ENCODE measurements around the gene DPP10. TPM values are rescaled to one million over a fixed set of nuclear protein-coding genes. Genes with fewer than 3 reads are reported as not detected.

The DPP10 gene
- total RNA-seq, 1 donor from 2014 or later = 6.5 TPM

GRCh38 chr2:115782286-115782685, 1339.8 kb downstream of the DPP10 start:
- Mint-ChIP-seq H3K9me3 (no peaks in the 10 kb centered on the region), H3K4me3 (no peak overlapping the region), H3K27me3 (ENCODE audit: insufficient read depth, low read depth) (no peaks in the 10 kb centered on the region), H3K36me3 (peaks cover under 1% of the 10 kb centered on the region), H3K27ac (no peak overlapping the region), H3K4me1 (no peaks in the 10 kb centered on the region)
- no peak for TF ChIP-seq CTCF (IDR thresholded peaks at IDR 0.05)
- no peak for TF ChIP-seq EZH2phosphoT487 (IDR thresholded peaks at IDR 0.05)
- no peak for TF ChIP-seq EZH2 (IDR thresholded peaks at IDR 0.05)
- no peak for DNase-seq (ENCODE audit: low spot score)
- no peaks in the 10 kb centered on the region for H3K27me3 ChIP-seq
- H3K4me2 ChIP-seq = no peak overlapping the region
- no peaks in the 10 kb centered on the region for H3F3A ChIP-seq (ENCODE audit: low read depth)
- H3K9ac ChIP-seq = no peak overlapping the region
- H3K4me3 ChIP-seq = no peak overlapping the region
- no peak overlapping the region for H3K27ac ChIP-seq
- no peaks in the 10 kb centered on the region for H4K20me1 ChIP-seq (ENCODE audit: low read depth)
- no peaks in the 10 kb centered on the region for H3K9me3 ChIP-seq (ENCODE audit: low read depth)
- no peaks in the 10 kb centered on the region for H3K79me2 ChIP-seq (ENCODE audit: low read depth)
- no peaks in the 10 kb centered on the region for H3K4me1 ChIP-seq
- no peaks in the 10 kb centered on the region for H3K36me3 ChIP-seq
- no peak overlapping the region for H2AFZ ChIP-seq (replicated peaks)

DNA sequence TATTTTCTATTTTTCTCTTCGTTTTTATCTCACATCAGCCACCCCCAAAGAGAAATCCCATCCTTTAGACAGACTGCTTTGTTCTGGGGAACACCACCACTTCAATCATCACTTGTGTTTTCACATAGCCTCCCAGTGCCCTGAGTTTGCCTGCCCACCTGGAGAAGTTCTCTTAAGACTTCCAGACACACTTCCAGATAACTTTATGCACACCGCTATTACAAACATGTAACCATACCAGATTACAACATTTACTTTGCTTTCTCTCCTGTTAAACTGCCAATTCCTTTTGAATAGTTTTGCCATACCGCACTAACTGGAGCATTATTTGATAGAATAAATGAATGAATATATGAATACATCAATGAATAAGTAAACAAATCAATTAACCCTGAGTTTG, 1353.6 kb downstream of the DPP10 start:
- Mint-ChIP-seq H3K4me3 (no peak overlapping the region), H3K27me3 (ENCODE audit: insufficient read depth, low read depth) (no peaks in the 10 kb centered on the region), H3K27ac (no peak overlapping the region), H3K4me1 (no peaks in the 10 kb centered on the region), H3K36me3 (no peaks in the 10 kb centered on the region), H3K9me3 (peaks cover under 1% of the 10 kb centered on the region)
- Histone ChIP-seq H3K9ac (no peak overlapping the region), H2AFZ (replicated peaks) (no peak overlapping the region), H3K79me2 (ENCODE audit: low read depth) (no peaks in the 10 kb centered on the region), H4K20me1 (ENCODE audit: low read depth) (no peaks in the 10 kb centered on the region), H3K9me3 (ENCODE audit: low read depth) (no peaks in the 10 kb centered on the region), H3K4me3 (no peak overlapping the region), H3K4me1 (no peaks in the 10 kb centered on the region), H3K27me3 (no peaks in the 10 kb centered on the region), H3K27ac (no peak overlapping the region), H3F3A (ENCODE audit: low read depth) (no peaks in the 10 kb centered on the region), H3K36me3 (no peaks in the 10 kb centered on the region), H3K4me2 (no peak overlapping the region)
- TF ChIP-seq EZH2 (IDR thresholded peaks at IDR 0.05) (no peak), CTCF (IDR thresholded peaks at IDR 0.05) (no peak), EZH2phosphoT487 (IDR thresholded peaks at IDR 0.05) (no peak)
- no peak for DNase-seq (ENCODE audit: low spot score)

- Histone ChIP-seq H3K27ac (no peak overlapping the region), H3K9ac (no peak overlapping the region), H3K4me2 (no peak overlapping the region), H4K20me1 (ENCODE audit: low read depth) (no peaks in the 10 kb centered on the region), H3K9me3 (ENCODE audit: low read depth) (no peaks in the 10 kb centered on the region), H3K36me3 (no peaks in the 10 kb centered on the region), H3K79me2 (ENCODE audit: low read depth) (no peaks in the 10 kb centered on the region), H3K4me3 (no peak overlapping the region), H3K27me3 (no peaks in the 10 kb centered on the region), H3K4me1 (no peaks in the 10 kb centered on the region), H3F3A (ENCODE audit: low read depth) (no peaks in the 10 kb centered on the region), H2AFZ (replicated peaks) (no peak overlapping the region)
- peaks cover 7% of the 10 kb centered on the region for H3K9me3 Mint-ChIP-seq
- DNase-seq (ENCODE audit: low spot score) = no peak
- peaks cover 2% of the 10 kb centered on the region for H3K27me3 Mint-ChIP-seq (ENCODE audit: insufficient read depth, low read depth)
- no peak for TF ChIP-seq EZH2phosphoT487 (IDR thresholded peaks at IDR 0.05)
- no peak for TF ChIP-seq CTCF (IDR thresholded peaks at IDR 0.05)
- no peak for TF ChIP-seq EZH2 (IDR thresholded peaks at IDR 0.05)
- H3K4me3 Mint-ChIP-seq = no peak overlapping the region
- H3K4me1 Mint-ChIP-seq = no peaks in the 10 kb centered on the region
- no peak overlapping the region for H3K27ac Mint-ChIP-seq
- H3K36me3 Mint-ChIP-seq = no peaks in the 10 kb centered on the region
Observed at GRCh38 chr2:115807276-115807675, 1364.8 kb downstream of the DPP10 start.

All from neural progenitor cell (in vitro differentiated cells).